AG04450 (cell line): ENCODE data around the gene IFFO2. TPM values are rescaled to one million over a fixed set of nuclear protein-coding genes. Genes with fewer than 3 reads are reported as not detected.

Experiments used
- CTCF ChIA-PET: fragments of 300-600, 350-600 bp; formaldehyde crosslinking; extraction: SDS; loops from one replicate; lab custom pipeline; 2022; ENCODE audit warnings: antibody characterized with exemption, inconsistent platforms; lab: Charles Lee
- POLR2A ChIA-PET: fragments of 350-600 bp; formaldehyde crosslinking; extraction: SDS; loops from one replicate; lab custom pipeline; 2021; ENCODE audit warnings: antibody characterized with exemption, inconsistent platforms; lab: Yijun Ruan, JAX
- DNase-seq: peaks from one replicate; pipeline ENCODE4 v3.0.0-alpha.2; 2011; ENCODE audit warnings: low read depth, low spot score
- H3K27ac ChIP-seq: one replicate; pipeline ENCODE4 v1.5.1; 2012; ENCODE audit warnings: low read depth, low read length, control low read depth
- H3K27me3 ChIP-seq: one replicate; pipeline ENCODE4 v1.6.0; 2012; ENCODE audit warnings: low read length; ENCODE audit not compliant: control insufficient read depth, insufficient read depth
- H3K4me3 ChIP-seq: 2 replicates; pipeline ENCODE4 v1.5.1; 2011; ENCODE audit warnings: mild to moderate bottlenecking, low read depth, low read length, control low read depth
- H3K9me3 ChIP-seq: 2 replicates; pipeline ENCODE4 v1.5.1; 2012; ENCODE audit warnings: low read length; ENCODE audit not compliant: control insufficient read depth, insufficient read depth
- CTCF ChIP-seq: IDR thresholded peaks from 2 replicates; pipeline ENCODE4 v1.5.1; 2011; ENCODE audit warnings: low read depth, low read length, control low read depth, inconsistent platforms
- polyA plus RNA-seq: library from polyadenylated mRNA; depleted of rRNA; stranded (reverse); fragments of >200 nt; gene quantifications from 2 replicates; pipeline ENCODE4 v1.2.3, GENCODE V29; 2011

IFFO2 gene
- polyA plus RNA-seq, 1 experiment: 6.8 TPM

- DNase-seq: no peak
- POLR2A ChIA-PET: no interaction called here
- no peak overlapping the region for H3K4me3 ChIP-seq
- no peaks in the 10 kb centered on the region for H3K9me3 ChIP-seq
- no peaks in the 10 kb centered on the region for H3K27me3 ChIP-seq
- no peak for TF ChIP-seq CTCF
- CTCF ChIA-PET: interaction anchor here (3.0 kb wide), 1 partner anchor 24 kb away, joined by 22 read pairs; no protein-coding TSS in a partner anchor
- no peak overlapping the region for H3K27ac ChIP-seq
Measured at GRCh38 chr1:18936814-18937481, 19.5 kb downstream of the IFFO2 start.

GRCh38 chr1:18936471-18936813 lies 20.0 kb downstream of the IFFO2 start:
- DNase-seq: no peak
- no peaks in the 10 kb centered on the region for H3K9me3 ChIP-seq
- CTCF ChIA-PET: interaction anchor here (3.0 kb wide), 1 partner anchor 24 kb away, joined by 22 read pairs; no protein-coding TSS in a partner anchor
- H3K27ac ChIP-seq: no peak overlapping the region
- H3K4me3 ChIP-seq: no peak overlapping the region
- no peak for TF ChIP-seq CTCF
- no peaks in the 10 kb centered on the region for H3K27me3 ChIP-seq
- POLR2A ChIA-PET: no interaction called here

GRCh38 chr1:18934205-18935000 lies 22.1 kb downstream of the IFFO2 start:
- no peak for DNase-seq
- Histone ChIP-seq H3K27me3 (no peaks in the 10 kb centered on the region), H3K4me3 (no peak overlapping the region), H3K9me3 (no peaks in the 10 kb centered on the region; the same call in 1 of the 2 replicates), H3K27ac (no peak overlapping the region)
- ChIA-PET CTCF (no interaction called here), POLR2A (no interaction called here)
- TF ChIP-seq CTCF: no peak

GRCh38 chr1:18932879-18933278 lies 23.6 kb downstream of the IFFO2 start:
- no peak for TF ChIP-seq CTCF
- POLR2A ChIA-PET: no interaction called here
- H3K9me3 ChIP-seq: no peaks in the 10 kb centered on the region; the same call in 1 of the 2 replicates
- DNase-seq: no peak
- CTCF ChIA-PET: no interaction called here
- H3K27ac ChIP-seq: no peak overlapping the region
- no peak overlapping the region for H3K4me3 ChIP-seq
- no peaks in the 10 kb centered on the region for H3K27me3 ChIP-seq

GRCh38 chr1:18932387-18932786 lies 24.1 kb downstream of the IFFO2 start:
- no peak overlapping the region for H3K4me3 ChIP-seq
- ChIA-PET CTCF (interaction anchor here (3.8 kb wide), 1 partner anchor 19 kb away, joined by 33 read pairs; no protein-coding TSS in a partner anchor), POLR2A (no interaction called here)
- H3K27ac ChIP-seq: no peak overlapping the region
- TF ChIP-seq CTCF: no peak
- no peaks in the 10 kb centered on the region for H3K27me3 ChIP-seq
- DNase-seq: no peak
- no peaks in the 10 kb centered on the region; the same call in 1 of the 2 replicates for H3K9me3 ChIP-seq
